Upper lobe of left lung (tissue), 6 donors: ENCODE measurements around the gene NLRX1. TPM values are rescaled to one million over a fixed set of nuclear protein-coding genes. Genes with fewer than 3 reads are reported as not detected.
"Not testable (repeated sequence)": the region's sequence is repeated elsewhere in the genome, so short reads cannot be mapped to it uniquely, and the experiment has no call there.

Source experiments
- ATAC-seq, 2 donors: fragments of 200-7000 bp; cut with Tn5 transposase; one replicate each; pipeline ENCODE4 v1.9.1; 2022; ENCODE audit warnings: mild to moderate bottlenecking in 2 of 2, moderate library complexity in 2 of 2; ENCODE audit not compliant: low FRiP score in 2 of 2
- DNase-seq, 2 donors: peaks; one replicate each; pipeline ENCODE4 v3.0.0-alpha.2; 2019 to 2020
- H3K27ac ChIP-seq, 4 donors: fragments of 200-600 bp; sonication (generic); one replicate each; pipeline ENCODE4 v1.5.1; 2016 to 2019
- H3K27me3 ChIP-seq, 4 donors: fragments of 200-600 bp; sonication (generic); one replicate each; pipeline ENCODE4 v1.5.1; 2017 to 2019
- H3K36me3 ChIP-seq, 4 donors: fragments of 200-600 bp; sonication (generic); one replicate each; pipeline ENCODE4 v1.5.1; 2016 to 2019
- H3K4me1 ChIP-seq, 4 donors: fragments of 200-600 bp; sonication (generic); one replicate each; pipeline ENCODE4 v1.5.1; 2018 to 2019
- H3K4me3 ChIP-seq, 4 donors: fragments of 200-600 bp; sonication (generic); one replicate each; pipeline ENCODE4 v1.5.1; 2017 to 2019; ENCODE audit warnings: mild to moderate bottlenecking in 2 of 4, moderate library complexity in 1 of 4
- H3K9me3 ChIP-seq, 4 donors: fragments of 200-600 bp; sonication (generic); one replicate each; pipeline ENCODE4 v1.5.1; 2018 to 2019
- CTCF ChIP-seq, 6 experiments: fragments of 450-650 bp in 4 of 6; fragments of 200-600 bp in 2 of 6; sonication (generic) in 2 of 6; IDR thresholded peaks; one replicate each; pipeline ENCODE4 v1.5.1; 2016 to 2019; ENCODE audit warnings: antibody characterized with exemption in 6 of 6
- EP300 ChIP-seq, 4 donors: sonication (generic); formaldehyde crosslinking; IDR thresholded peaks; one replicate each; pipeline ENCODE4 v1.5.1; 2017; ENCODE audit warnings: antibody characterized with exemption in 4 of 4, control low read depth in 2 of 4
- POLR2A ChIP-seq, 4 donors: fragments of 450-650 bp; IDR thresholded peaks; one replicate each; pipeline ENCODE4 v1.5.1; 2016 to 2017; ENCODE audit warnings: antibody characterized with exemption in 4 of 4, mild to moderate bottlenecking in 2 of 4
- POLR2AphosphoS5 ChIP-seq, 2 donors: sonication (generic); formaldehyde crosslinking; IDR thresholded peaks; one replicate each; pipeline ENCODE4 v1.5.1; 2017; ENCODE audit warnings: antibody characterized with exemption in 2 of 2
- WGBS, 2 donors: methylation state at CpG; one replicate each; pipeline ENCODE4 v1.1.5; 2017 to 2018; 5-methylcytosine and 5-hydroxymethylcytosine counted together
- total RNA-seq, 6 donors: library from RNA; depleted of rRNA in 4 of 6; stranded (reverse); fragments of >200 nt in 4 of 6; gene quantifications; one replicate each; pipeline versions ENCODE4 v1.1.0 to v1.2.1, GENCODE V29; 2016 to 2021
- donor health status: DM: no; HTN: no; CAD: no; lungs with moderate emphysema.
- donor health status: DM: no; HTN: yes; CAD: no; lungs with severe emphysema.

NLRX1 gene
- total RNA-seq, 6 donors from 2014 or later = 13.1 to 34.5 (median 20.2) TPM

GRCh38 chr11:119198925-119199324, 30.4 kb downstream of the NLRX1 start:
- Histone ChIP-seq H3K36me3 (no peaks in the 10 kb centered on the region), H3K27ac (no peak overlapping the region), H3K27me3 (no peaks in the 10 kb centered on the region), H3K9me3 (no peaks in the 10 kb centered on the region), H3K4me1 (peaks cover 0 to 8% (median 3%) of the 10 kb centered on the region in 4 donors), H3K4me3 (no peak overlapping the region)
- 86 to 89% methylated on average over 6 of the region's 6 CpGs for WGBS, 2 donors
- no peak for TF ChIP-seq POLR2A (IDR thresholded peaks at IDR 0.05)
- no peak for TF ChIP-seq POLR2AphosphoS5 (IDR thresholded peaks at IDR 0.05)
- TF ChIP-seq EP300 (IDR thresholded peaks at IDR 0.05) = no peak
- TF ChIP-seq CTCF (IDR thresholded peaks at IDR 0.05) = no peak
- ATAC-seq (no peak), DNase-seq (no peak)

GRCh38 chr11:119201236-119201635, 32.7 kb downstream of the NLRX1 start:
- not testable (repeated sequence) for ATAC-seq, H3K4me3 ChIP-seq, H3K27me3 ChIP-seq, H3K36me3 ChIP-seq, H3K27ac ChIP-seq, DNase-seq, H3K9me3 ChIP-seq
- whole genome bisulfite sequencing, 2 donors = 88% methylated on average over 5 of the region's 5 CpGs
- peaks cover 0 to 16% (median 9%) of the 10 kb centered on the region in 4 donors for H3K4me1 ChIP-seq

GRCh38 chr11:119202554-119202953, 34.0 kb downstream of the NLRX1 start:
- H3K4me1 ChIP-seq = peaks cover 4 to 17% (median 10%) of the 10 kb centered on the region in 4 donors
- DNase-seq = no peak
- no peak for ATAC-seq
- no peak overlapping the region for H3K27ac ChIP-seq
- no peaks in the 10 kb centered on the region for H3K27me3 ChIP-seq
- TF ChIP-seq POLR2A (IDR thresholded peaks at IDR 0.05) (no peak), EP300 (IDR thresholded peaks at IDR 0.05) (no peak), POLR2AphosphoS5 (IDR thresholded peaks at IDR 0.05) (no peak)
- no peak overlapping the region for H3K4me3 ChIP-seq
- H3K9me3 ChIP-seq = no peaks in the 10 kb centered on the region
- no peaks in the 10 kb centered on the region for H3K36me3 ChIP-seq
- 86 to 91% methylated on average over 7 of the region's 7 CpGs for WGBS, 2 donors

- Histone ChIP-seq H3K27ac (no peak overlapping the region), H3K27me3 (no peaks in the 10 kb centered on the region), H3K9me3 (no peaks in the 10 kb centered on the region), H3K4me3 (no peak overlapping the region), H3K4me1 (peaks cover 4 to 28% (median 18%) of the 10 kb centered on the region in 4 donors), H3K36me3 (no peaks in the 10 kb centered on the region)
- ATAC-seq = no peak
- DNase-seq = no peak
- 93 to 95% methylated on average over 9 of the region's 9 CpGs for WGBS, 2 donors
- TF ChIP-seq CTCF (IDR thresholded peaks at IDR 0.05) = no peak
- TF ChIP-seq POLR2A (IDR thresholded peaks at IDR 0.05) = no peak
- no peak for TF ChIP-seq EP300 (IDR thresholded peaks at IDR 0.05)
- TF ChIP-seq POLR2AphosphoS5 (IDR thresholded peaks at IDR 0.05) = no peak
These were observed 35.5 kb downstream of the NLRX1 start for GRCh38 chr11:119204066-119204465.

GRCh38 chr11:119205080-119205479, 36.6 kb downstream of the NLRX1 start:
- peak overlapping the region; percentile 94 to 97 (median 94) for H3K27ac ChIP-seq
- H3K9me3 ChIP-seq = no peaks in the 10 kb centered on the region
- no peak for TF ChIP-seq CTCF (IDR thresholded peaks at IDR 0.05)
- TF ChIP-seq POLR2AphosphoS5 (IDR thresholded peaks at IDR 0.05) = no peak
- no peak for TF ChIP-seq POLR2A (IDR thresholded peaks at IDR 0.05)
- no peak for TF ChIP-seq EP300 (IDR thresholded peaks at IDR 0.05)
- DNase-seq = peak; percentile 39 to 80
- peak overlapping the region in 3 of 4 donors; percentile 93 to 99 (median 98) for H3K4me3 ChIP-seq
- peaks cover 4 to 31% (median 19%) of the 10 kb centered on the region in 4 donors for H3K4me1 ChIP-seq
- ATAC-seq = peak in 1 of 2 donors; percentile 21
- WGBS, 2 donors = 43 to 45% methylated on average over 10 of the region's 10 CpGs
- H3K36me3 ChIP-seq = no peaks in the 10 kb centered on the region
- no peaks in the 10 kb centered on the region for H3K27me3 ChIP-seq
